ENCODE results near the gene RLBP1.

The RLBP1 gene

DNA sequence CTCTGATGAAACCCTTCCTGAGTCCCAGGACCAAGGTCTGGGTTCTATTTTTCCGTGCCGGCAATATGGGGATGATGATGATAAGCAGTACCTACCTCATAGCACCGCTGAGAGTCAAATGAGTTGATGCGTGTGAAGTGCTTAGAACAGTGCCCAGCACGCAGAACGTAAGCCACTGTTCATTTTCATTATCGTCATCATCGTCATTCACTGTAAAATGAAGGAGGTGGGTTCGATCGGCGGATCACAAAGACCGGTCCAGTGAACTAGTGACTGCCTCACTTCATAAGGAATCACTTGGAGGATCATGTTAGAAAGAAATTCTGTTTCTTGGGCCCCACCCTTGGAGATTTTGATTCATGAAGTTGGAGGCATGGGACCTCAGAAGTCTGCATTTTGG lies 44.3 kb downstream of the RLBP1 start:
- Histone ChIP-seq H3K4me2 (no peak overlapping the region), H3K27me3 (no peaks in the 10 kb centered on the region), H3K36me3 (peaks cover 39 to 86% (median 60%) of the 10 kb centered on the region in 11 experiments), H3K27ac (peak overlapping the region in 3 of 11 experiments; percentile 11 to 57 (median 33); a peak in 4 of 22 replicates), H3K4me1 (peaks cover 0 to 27% (median 15%) of the 10 kb centered on the region in 10 experiments; a peak in 15 of 20 replicates), H4K20me1 (no peaks in the 10 kb centered on the region), H3K4me3 (no peak overlapping the region), H3K9ac (peak overlapping the region in 3 of 11 experiments; percentile 4 to 26 (median 19); a peak in 1 of 22 replicates), H3K9me3 (replicated peaks in 1 of 11) (no peaks in the 10 kb centered on the region)
- TF ChIP-seq Cebpa-rat (IDR thresholded peaks at IDR 0.05), result no peak

DNA sequence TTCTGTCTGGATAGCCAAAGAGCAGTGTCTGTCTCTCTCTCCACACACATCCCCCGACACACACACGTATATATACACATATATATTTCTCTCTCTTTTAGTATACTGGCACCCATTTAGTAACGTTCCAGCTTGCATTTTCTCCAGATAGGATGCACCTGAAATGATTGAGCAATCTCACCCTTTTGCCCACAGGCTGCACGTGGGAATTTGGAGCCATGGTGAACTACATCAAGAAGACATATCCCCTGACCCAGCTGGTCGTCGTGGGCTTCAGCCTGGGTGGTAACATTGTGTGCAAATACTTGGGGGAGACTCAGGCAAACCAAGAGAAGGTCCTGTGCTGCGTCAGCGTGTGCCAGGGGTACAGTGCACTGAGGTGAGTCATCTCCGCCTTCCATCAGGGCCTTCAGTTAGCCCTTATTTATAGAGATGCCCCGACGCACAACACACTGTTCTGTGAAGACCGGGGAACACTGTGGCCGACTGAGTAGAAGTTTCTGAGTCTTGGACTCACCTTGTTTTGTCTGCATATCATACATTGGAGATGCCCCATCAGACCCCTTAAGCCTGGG lies 45.7 kb downstream of the RLBP1 start:
- H3K9me3 ChIP-seq (replicated peaks in 1 of 11), result no peaks in the 10 kb centered on the region

DNA sequence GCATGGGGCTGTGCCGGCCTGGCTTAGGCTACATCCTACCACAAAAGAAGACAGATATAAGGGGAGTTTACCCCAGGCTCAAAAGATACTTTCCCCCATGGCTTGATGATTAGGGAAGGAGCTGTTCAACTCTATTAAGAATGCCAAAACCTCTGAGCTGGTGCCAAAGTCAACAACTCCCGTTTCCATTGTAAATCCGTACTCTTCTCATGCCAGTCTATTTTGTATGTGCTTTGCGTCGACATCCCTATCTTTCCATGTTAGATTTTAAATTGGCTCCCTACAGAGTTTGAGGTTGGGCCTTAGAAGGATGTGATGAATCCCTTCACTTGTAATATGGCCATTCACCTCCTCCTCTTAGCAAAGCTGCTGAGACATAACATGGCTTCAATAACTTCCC lies 46.9 kb downstream of the RLBP1 start:
- peaks cover 31 to 65% (median 55%) of the 10 kb centered on the region in 11 experiments for H3K36me3 ChIP-seq
- peak overlapping the region in 4 of 11 experiments; percentile 33 to 57 (median 49); a peak in 7 of 22 replicates for H3K27ac ChIP-seq

More for the DNA sequence above, 45.7 kb downstream of the RLBP1 start:
- Histone ChIP-seq H3K4me2 (peak overlapping the region in 7 of 11 experiments; percentile 7 to 51 (median 27); a peak in 9 of 22 replicates), H3K4me1 (peaks cover 0 to 27% (median 15%) of the 10 kb centered on the region in 10 experiments; a peak in 15 of 20 replicates), H4K20me1 (no peaks in the 10 kb centered on the region), H3K27ac (peak overlapping the region in 6 of 11 experiments; percentile 7 to 58 (median 49); a peak in 10 of 22 replicates), H3K4me3 (no peak overlapping the region), H3K9ac (peak overlapping the region in 4 of 11 experiments; percentile 20 to 49 (median 38); a peak in 3 of 22 replicates), H3K36me3 (peaks cover 39 to 77% (median 59%) of the 10 kb centered on the region in 11 experiments), H3K27me3 (no peaks in the 10 kb centered on the region)
- TF ChIP-seq Cebpa-rat (IDR thresholded peaks at IDR 0.05), result peak in 4 of 11 experiments; percentile 40 to 55 (median 50); a peak in 5 of 22 replicates

DNA sequence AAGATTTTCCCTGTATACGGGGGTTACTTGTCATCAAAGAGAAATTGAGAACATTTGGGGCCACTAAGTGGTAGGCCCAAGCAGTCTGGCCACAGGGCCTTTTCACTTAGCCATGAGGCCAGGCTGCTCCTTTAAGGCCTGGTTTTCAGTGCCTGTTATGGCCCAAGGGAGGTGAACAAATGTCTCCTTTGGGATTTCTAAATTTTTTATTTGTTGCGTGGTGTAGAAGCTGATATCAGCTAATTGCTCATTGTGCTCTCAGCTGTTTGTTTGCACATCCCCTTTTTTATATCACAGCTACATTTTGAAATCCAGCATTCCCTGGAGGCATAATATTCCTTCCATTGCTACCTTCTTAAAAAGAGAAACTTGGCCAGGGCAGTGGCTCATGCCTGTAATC lies 48.5 kb downstream of the RLBP1 start:
- H3K36me3 ChIP-seq, result peaks cover 17 to 64% (median 40%) of the 10 kb centered on the region in 11 experiments; a peak in 21 of 22 replicates
- peaks cover 6 to 27% (median 16%) of the 10 kb centered on the region in 10 experiments; a peak in 19 of 20 replicates for H3K4me1 ChIP-seq
- H3K4me2 ChIP-seq, result no peak overlapping the region
- H3K4me3 ChIP-seq, result no peak overlapping the region
- no peak for TF ChIP-seq Cebpa-rat (IDR thresholded peaks at IDR 0.05)
- H3K9ac ChIP-seq, result 0 out of 22 replicates have a peak overlapping the region, but pooled peaks of 1 of the 11 experiments have one; percentile 26
- H4K20me1 ChIP-seq, result no peaks in the 10 kb centered on the region
- H3K27me3 ChIP-seq, result no peaks in the 10 kb centered on the region
- no peaks in the 10 kb centered on the region for H3K9me3 ChIP-seq (replicated peaks in 1 of 11)
- H3K27ac ChIP-seq, result peak overlapping the region in 1 of 11 experiments; percentile 20; a peak in 2 of 22 replicates

More for the DNA sequence above, 46.9 kb downstream of the RLBP1 start:
- Histone ChIP-seq H3K27me3 (no peaks in the 10 kb centered on the region), H3K4me3 (no peak overlapping the region), H3K9me3 (replicated peaks in 1 of 11) (no peaks in the 10 kb centered on the region), H4K20me1 (no peaks in the 10 kb centered on the region), H3K4me1 (peaks cover 0 to 27% (median 15%) of the 10 kb centered on the region in 10 experiments; a peak in 15 of 20 replicates), H3K4me2 (peak overlapping the region in 2 of 11 experiments; percentile 27 to 44; a peak in 1 of 22 replicates), H3K9ac (no peak overlapping the region)
- TF ChIP-seq Cebpa-rat (IDR thresholded peaks at IDR 0.05), result no peak

DNA sequence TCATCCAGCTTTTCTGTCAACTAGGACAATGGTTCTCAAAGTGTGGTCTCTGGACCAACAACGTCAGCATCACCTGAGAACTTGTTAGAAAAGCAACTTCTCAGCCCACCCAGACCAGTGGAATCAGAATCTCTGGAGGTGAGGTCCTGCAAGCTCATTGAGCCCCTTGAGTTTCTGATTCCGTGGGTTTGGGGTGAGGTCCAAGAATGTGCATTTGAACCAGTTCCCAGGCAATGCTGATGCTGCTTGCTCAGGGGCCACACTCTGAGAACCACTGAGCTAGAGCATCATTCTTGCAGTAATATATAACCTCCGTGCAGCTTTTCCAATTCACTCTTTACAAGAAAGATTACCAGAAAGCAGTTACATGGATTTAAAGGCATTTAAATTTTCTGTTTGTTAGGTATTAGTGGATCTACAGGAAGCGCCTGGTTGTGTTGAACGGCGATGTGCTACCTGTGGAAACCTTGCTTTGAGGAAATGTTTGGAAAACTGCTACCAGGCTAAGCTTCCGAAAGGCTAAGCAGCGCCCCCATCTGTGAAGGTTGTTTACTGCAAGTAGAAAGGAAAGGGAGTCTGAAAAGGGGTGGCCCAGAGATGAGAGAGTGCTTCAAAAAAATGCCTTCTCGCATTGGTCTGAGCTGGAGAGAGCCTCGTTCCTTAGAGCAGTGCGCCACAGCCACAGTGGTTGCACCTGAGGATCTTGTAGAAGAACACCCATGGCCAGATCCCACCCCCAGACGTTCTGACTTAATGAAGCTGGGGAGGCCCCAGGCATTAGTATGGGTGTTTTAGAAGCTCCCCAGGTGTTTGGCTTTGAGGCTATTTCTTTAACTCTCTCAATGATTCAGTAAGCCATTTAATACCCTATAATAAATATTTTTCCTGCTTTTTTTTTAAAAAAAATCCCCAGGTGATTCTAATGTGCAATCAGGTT lies 50.0 kb downstream of the RLBP1 start:
- Histone ChIP-seq H3K4me3 (no peak overlapping the region), H3K36me3 (peaks cover 5 to 63% (median 27%) of the 10 kb centered on the region in 11 experiments; a peak in 20 of 22 replicates), H3K4me1 (peaks cover 11 to 34% (median 23%) of the 10 kb centered on the region in 10 experiments; a peak in 19 of 20 replicates), H3K27me3 (no peaks in the 10 kb centered on the region), H3K9me3 (replicated peaks in 1 of 11) (no peaks in the 10 kb centered on the region), H3K4me2 (no peak overlapping the region), H4K20me1 (no peaks in the 10 kb centered on the region), H3K9ac (no peak overlapping the region), H3K27ac (no peak overlapping the region)
- no peak for TF ChIP-seq Cebpa-rat (IDR thresholded peaks at IDR 0.05)

DNA sequence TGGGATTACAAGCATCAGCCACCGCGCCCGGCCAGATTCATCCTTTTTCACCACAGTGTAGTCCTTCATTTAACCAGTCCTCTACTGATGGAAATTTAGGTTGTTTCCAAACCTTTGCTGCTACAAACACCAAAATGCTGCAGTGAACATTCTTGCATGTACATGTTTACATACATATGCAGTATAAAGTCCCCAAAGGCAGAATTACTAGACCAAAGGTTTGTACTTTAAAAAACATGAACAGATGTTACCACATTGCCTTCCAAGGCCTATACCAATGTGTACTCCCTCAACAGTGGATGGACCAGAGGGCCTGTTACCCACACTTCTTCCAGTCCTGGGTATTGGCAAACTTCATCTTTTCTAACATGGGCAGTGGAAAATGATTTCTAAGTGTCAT lies 51.0 kb downstream of the RLBP1 start:
- Histone ChIP-seq H3K27me3 (no peaks in the 10 kb centered on the region), H4K20me1 (no peaks in the 10 kb centered on the region; a peak in 1 of 22 replicates), H3K4me3 (no peak overlapping the region), H3K36me3 (peaks cover 0 to 57% (median 18%) of the 10 kb centered on the region in 11 experiments; a peak in 15 of 22 replicates), H3K4me1 (peaks cover 4 to 29% (median 16%) of the 10 kb centered on the region in 10 experiments; a peak in 19 of 20 replicates), H3K27ac (no peak overlapping the region), H3K9ac (no peak overlapping the region), H3K9me3 (replicated peaks in 1 of 11) (no peaks in the 10 kb centered on the region), H3K4me2 (no peak overlapping the region)
- no peak for TF ChIP-seq Cebpa-rat (IDR thresholded peaks at IDR 0.05)

DNA sequence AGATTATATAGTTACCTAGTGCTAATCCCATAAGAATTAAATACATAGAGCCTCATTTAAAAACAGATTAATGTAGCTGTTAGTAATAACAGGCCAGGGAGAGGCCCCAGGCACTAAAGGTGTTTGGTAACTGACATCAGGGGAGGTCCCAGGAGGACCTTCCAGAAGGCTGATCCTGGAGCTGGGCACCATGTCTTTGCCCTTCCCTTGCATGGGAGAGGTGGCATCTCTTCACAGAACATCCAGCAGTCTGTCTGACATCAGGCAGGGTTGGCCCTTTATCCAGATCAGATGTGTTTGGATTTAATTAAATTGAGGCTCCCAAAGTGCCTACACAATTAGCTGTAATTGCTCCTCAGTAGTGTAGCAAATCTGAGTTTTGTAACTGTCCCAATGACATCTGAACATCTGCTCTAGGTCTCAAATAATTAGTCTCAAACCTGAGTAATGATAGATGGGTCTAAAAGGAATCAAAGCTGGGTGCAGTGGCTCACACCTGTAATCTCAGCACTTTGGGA lies 53.0 kb downstream of the RLBP1 start:
- peaks cover 0 to 28% (median 10%) of the 10 kb centered on the region in 10 experiments; a peak in 11 of 20 replicates for H3K4me1 ChIP-seq
- H3K9ac ChIP-seq, result no peak overlapping the region
- peaks cover 10 to 57% (median 29%) of the 10 kb centered on the region in 11 experiments; a peak in 20 of 22 replicates for H3K36me3 ChIP-seq
- H3K4me2 ChIP-seq, result peak overlapping the region in 2 of 11 experiments; percentile 38 to 42; a peak in 3 of 22 replicates
- no peaks in the 10 kb centered on the region for H3K27me3 ChIP-seq
- H3K4me3 ChIP-seq, result no peak overlapping the region
- TF ChIP-seq Cebpa-rat (IDR thresholded peaks at IDR 0.05), result no peak
- no peaks in the 10 kb centered on the region for H3K9me3 ChIP-seq (replicated peaks in 1 of 11)
- H3K27ac ChIP-seq, result no peak overlapping the region
- no peaks in the 10 kb centered on the region; a peak in 1 of 22 replicates for H4K20me1 ChIP-seq

Measured in BLaER1 treated with 17β-estradiol and CSF1 and Interleukin-3, amounts not matched to agents 10 nM and 100 nM (cell line).